ENCODE measurements around the gene SLC16A2. TPM values are rescaled to one million over a fixed set of nuclear protein-coding genes. Genes with fewer than 3 reads are reported as not detected.

The SLC16A2 gene
- total RNA-seq (ENCODE audit: low replicate concordance), result 4.6 and 4.9 TPM in 2 replicates

DNA sequence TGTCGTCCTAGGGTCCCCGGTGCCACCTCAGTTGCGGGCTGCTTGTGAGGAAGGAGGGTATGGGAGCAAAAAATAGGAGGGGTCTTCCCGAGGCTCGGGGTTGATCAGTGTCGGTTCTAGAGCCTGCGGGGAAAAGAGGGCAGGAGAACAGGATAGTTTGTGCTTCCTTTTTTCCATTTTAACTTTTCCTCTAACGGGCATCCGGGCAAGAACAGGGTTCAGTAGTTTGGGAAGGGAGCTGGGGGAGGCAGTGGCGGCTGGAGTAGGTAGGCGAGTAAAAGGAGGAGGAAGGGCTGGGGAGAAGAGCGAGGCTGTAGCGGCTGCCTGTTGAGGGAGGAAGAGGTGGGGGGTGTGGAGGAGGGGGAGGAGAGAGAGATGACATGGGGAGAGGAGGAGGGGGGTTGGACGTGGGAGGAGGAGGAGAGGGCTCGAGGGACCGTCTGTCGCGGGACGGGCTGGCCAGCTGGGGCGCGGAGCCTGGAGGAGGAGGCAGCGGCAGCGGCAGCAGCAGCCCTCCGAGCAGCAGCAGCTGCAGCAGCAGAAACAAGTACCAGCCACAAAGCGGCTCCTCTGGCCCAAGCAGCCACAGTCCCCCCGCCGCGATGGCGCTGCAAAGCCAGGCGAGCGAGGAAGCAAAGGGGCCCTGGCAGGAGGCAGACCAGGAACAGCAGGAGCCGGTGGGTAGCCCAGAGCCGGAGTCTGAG is at the start of gene SLC16A2:
TSS of gene SLC16A2 (plus strand) at position 458 of the 704 bp plus-strand sequence. CDS start at position 603, 145 bp downstream.

Other genes starting within 250 kb of the SLC16A2 start
- gene ZCCHC13, start 117.3 kb upstream of the SLC16A2 start, total RNA-seq (ENCODE audit: low replicate concordance), result not detected in 2 replicates
- 26.3 and 46.9 TPM in 2 replicates for gene RLIM, start 193.1 kb downstream of the SLC16A2 start, total RNA-seq (ENCODE audit: low replicate concordance)

Measured in smooth muscle cell of the coronary artery (primary cell).